HG02870 (cell line): ENCODE results near the gene MYL6.
"Not testable (repeated sequence)": the region's sequence is repeated elsewhere in the genome, so short reads cannot be mapped to it uniquely, and the experiment has no call there.

Source experiments
- ATAC-seq: cut with Tn5 transposase; IDR thresholded peaks from one replicate; pipeline ENCODE4 v1.9.1; 2021; ENCODE audit warnings: mild to moderate bottlenecking, moderate library complexity; ENCODE audit not compliant: unreplicated experiment

Gene MYL6

DNA sequence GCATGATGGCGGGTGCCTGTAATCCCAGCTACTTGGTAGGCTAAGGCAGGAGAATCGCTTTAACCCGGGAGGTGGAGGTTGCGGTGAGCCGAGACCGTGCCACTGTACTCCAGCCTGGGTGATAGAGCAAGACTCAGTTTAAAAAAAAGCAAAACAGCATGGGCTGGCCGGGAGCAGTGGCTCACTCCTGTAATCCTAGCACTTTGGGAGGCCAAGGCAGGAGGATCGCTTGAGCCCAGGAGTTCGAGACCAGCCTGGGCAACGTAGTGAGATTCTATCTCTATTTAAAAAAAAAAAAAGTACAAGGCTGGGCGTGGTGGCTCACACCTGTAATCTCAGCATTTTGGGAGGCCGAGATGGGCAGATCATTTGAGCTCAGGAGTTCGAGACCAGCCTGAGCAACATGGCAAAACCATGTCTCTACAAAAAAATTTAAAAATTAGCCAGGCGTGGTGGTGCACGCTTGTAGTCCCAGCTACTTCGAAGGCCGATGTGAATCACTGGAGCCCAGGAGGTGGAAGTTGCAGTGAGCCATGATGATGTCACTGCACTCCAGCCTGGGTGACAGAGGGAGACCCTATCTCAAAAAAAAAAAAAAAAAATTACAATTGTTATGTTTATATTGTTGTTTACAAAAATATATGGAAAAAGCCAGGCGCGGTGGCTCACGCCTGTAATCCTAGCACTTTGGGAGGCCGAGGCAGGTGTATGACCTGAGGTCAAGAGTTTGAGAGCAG is 1.5 kb upstream of the MYL6 start:
- ATAC-seq, result not testable (repeated sequence)

DNA sequence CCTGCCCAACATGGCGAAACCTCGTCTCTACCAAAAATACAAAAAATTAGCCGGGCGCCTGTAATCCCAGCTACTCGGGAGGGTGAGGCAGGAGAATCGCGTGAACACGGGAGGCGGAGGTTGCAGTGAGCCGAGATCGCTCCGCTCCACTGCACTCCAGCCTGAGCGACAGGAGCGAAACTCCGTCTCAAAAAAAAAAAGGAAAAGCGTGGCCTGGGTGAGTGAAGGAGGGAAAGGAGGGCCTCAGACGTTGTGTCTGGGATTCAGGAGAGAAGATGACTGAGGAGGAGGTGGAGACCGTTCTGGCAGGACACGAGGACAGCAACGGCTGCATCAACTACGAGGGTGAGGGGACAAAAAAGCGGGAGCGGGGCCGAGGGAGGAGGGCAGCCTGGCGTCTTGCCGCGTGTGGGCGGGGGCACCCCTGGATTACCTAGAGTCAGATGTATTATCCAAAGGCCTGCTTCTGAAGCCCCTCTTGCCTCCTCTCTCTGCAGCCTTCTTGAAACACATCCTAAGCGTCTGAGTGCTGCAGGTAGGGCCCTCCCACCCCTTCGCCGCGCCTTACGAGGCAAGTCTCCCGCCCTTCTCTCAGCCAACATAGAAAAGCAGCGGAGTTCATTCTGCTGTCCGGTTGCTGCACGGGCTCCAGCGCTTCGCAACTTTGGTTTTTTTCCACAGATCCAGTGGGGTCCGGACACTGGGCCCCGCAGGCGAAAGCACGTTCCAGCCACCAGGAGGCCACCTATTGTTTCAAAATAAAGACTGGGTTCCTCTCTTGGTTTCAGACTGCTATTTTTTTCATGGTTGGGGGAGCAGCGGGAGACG is 744 bp upstream of the MYL6 start:
- no peak for ATAC-seq

DNA sequence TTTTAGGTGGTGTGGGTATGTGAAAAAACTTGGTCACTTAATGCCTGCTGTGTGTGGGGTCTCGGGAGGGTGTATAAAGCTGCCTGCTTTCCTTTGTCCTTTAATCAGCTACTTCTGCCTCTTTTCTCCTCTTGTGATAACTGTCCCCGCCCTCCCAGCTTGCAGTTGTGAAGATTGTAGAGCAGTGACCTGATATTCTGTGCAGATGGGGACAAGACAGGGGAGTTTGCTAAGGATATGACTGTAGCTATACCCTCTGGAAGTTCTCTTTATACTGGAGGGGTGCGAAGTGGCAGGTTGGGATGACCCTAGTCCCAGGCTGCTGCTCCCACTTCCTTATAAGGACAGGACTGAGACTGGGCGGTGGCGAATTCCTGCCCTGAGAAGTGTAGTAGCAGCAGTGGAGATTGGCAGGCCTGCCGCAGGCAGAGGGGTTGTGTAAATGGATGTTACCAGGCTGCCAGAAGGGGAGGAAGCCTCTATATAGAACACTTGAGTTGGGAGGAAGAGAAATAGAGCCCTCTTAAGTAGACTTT is 835 bp downstream of the MYL6 start:
- ATAC-seq, result no peak

DNA sequence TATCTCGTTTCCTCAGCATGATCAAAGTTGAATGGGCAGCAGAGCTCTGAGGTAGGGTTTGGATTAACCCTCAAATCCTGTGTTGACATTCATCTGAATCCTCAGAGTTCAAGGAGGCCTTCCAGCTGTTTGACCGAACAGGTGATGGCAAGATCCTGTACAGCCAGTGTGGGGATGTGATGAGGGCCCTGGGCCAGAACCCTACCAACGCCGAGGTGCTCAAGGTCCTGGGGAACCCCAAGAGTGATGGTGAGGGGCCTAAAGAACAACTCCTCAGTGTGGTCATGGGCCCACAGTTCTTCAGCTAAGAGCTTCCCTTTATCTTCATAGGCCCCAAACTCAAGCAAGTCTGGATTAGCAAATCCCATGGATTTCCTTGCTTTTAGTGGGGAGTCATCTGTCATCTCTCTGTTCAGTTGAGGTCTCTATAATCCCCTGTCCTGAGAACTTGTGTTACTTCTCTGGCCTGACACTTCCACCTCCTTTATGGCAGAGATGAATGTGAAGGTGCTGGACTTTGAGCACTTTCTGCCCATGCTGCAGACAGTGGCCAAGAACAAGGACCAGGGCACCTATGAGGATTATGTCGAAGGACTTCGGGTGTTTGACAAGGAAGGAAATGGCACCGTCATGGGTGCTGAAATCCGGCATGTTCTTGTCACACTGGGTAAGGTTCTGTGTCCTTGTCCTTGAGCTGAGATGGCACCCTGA is 1.5 kb downstream of the MYL6 start:
- no peak for ATAC-seq

DNA sequence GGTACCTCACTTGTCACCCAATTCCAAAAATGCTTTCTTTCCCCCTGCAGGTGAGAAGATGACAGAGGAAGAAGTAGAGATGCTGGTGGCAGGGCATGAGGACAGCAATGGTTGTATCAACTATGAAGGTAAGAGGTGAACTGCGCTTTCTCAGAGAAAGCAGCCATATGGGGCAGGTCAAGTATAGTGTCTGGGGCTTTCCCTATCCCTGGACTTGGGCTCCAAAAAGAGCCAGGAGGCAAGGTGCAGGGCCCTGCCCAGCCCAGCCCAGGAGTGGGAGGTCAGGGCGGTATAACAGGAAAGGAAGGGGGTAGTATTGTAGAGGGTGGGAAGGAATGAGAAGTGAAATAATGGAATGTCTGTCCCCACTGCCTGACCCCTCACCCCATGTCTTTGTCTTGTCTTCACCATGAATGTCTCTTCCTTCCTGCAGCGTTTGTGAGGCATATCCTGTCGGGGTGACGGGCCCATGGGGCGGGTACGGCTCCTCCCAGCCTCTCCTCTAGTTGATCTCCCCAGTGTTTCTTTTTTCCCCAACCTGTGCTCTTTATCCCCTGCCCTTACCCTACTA is 2.1 kb downstream of the MYL6 start:
- no peak for ATAC-seq

DNA sequence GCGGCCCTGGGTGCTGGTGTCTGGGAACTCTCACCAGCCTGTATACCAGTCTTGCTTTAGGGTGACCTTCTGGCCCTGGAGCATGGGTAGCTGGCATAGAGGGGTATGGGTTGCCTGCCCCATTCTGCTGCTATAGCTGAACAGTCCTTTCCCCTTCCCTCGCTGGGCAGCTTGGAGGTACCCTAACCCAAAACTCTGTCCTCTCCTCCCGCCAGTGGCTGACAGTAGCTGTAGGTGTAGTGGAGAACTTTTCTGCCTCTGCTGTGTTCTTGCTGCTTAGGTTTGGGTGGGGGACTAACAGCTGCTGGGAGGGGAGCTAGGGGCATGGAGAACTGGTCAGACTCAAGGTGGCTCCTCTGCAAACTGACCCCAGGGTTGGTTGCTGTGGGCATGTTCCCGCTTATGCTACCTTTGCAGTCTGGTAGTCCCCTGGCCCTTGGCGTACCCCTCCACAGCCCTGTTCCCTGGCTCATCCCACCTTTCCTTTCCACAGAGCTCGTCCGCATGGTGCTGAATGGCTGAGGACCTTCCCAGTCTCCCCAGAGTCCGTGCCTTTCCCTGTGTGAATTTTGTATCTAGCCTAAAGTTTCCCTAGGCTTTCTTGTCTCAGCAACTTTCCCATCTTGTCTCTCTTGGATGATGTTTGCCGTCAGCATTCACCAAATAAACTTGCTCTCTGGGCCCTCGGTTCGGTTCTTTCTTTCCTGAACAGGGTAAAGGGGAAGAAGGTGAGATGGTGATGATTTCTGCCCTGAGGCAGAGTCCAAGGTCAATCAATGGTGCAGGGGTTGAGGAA is 2.9 kb downstream of the MYL6 start:
- no peak for ATAC-seq

DNA sequence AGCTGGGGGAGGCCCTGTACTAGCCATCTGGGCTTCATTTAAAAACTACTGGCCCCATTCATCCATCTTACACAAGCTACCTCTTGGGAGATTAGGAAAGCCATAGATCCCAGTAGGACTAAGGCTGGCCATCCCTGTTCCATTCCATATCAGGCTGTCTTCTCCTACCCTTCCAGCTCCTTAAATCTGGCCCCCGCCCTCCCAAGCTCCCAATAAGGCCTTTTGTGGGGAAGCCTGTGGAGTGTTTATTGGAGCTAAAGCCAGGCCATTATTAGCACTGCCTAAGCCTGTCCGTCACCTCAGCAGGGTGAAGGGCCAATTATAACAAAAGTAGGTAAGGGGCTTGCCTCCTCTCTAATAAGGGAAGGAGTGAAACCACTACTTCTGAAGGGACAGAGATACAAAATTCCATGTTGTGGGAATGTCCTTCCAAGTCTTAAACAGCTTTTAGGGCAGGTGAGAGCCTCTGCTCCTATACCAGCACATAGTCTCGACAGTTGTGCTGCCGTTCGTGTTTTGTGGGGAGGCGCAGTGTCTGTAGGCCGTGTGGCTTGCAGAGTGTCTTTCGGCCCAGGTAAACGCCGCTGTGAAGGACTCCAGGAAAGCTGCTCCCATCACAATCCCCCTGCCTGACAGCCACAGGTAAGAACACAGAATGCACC is 3.7 kb downstream of the MYL6 start:
- ATAC-seq, result no peak

DNA sequence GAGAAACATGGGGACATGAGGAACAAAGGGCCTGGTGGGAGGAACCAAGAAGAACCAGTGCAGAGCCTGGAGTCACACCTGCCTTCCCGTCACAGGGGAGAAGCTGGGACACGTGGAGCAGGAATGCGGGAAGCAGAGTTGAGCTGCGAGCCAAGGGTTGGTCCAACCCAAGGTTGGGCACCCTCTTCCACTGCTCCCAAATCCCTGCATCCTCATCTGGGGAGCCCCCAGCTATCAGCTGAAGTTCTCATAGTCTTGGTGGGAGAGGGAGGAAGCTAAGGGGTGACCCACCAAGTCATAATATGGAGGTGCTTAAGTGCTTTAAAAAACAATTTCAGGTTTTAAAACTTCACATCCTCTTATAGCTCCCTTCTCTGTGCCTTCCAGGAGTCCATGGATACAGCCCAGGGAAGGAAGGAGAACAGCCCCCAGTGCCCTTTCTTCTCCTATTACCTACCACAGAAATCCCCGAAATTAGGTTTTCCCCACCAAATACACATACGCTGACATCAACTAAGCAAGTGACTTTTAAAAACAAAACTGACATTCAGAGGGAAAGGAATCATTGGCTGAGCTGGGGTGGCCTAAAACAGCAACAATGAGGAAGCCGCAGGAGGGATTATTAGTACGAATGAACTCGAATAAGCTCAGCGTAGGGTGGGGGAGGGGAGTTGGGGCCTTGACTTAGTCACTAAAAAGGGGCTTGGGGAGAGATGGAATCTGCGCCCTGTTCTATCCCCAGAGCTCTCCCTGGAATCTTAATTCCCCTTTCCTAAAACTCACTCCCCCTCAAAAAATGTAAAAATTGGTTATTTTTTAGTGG is 4.5 kb downstream of the MYL6 start:
- no peak for ATAC-seq

DNA sequence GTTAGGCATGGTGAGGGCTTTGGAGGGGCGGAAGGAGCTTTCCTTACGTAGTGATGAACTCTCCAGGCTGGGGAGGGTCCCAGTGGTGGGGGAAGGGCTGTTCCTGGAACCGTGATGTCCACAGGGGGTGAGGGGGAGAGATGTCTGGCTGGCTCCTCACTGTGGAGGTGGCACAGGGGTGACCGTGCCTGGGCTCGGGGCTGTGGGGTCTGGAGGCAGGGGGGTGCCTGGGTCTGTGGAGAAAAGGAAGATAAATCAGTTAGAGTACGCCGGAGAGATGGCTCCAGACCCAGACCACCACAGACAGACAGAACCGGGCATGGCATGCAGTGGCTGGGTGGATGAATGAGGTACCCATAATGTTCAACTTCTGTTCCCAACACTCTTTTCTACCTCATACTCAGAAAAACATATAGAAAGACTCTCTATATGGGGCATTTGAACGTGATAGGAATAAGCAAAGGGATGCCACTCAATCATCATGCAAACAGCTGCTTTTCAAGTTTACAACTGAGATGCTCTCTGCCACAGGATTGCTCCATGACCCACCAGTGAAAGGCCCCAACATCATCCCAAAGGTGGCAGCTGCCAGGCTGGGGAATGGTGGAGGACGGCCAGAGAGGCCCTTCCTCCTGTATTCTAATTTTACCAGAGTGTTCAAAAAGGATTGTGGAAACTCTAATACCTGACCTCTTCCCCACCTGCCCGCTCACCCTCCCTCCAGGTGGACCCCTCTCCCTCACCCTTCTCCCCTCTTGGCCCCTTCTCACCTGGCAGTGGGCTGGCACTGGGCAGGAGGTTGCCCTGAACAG is 5.6 kb downstream of the MYL6 start:
- no peak for ATAC-seq

DNA sequence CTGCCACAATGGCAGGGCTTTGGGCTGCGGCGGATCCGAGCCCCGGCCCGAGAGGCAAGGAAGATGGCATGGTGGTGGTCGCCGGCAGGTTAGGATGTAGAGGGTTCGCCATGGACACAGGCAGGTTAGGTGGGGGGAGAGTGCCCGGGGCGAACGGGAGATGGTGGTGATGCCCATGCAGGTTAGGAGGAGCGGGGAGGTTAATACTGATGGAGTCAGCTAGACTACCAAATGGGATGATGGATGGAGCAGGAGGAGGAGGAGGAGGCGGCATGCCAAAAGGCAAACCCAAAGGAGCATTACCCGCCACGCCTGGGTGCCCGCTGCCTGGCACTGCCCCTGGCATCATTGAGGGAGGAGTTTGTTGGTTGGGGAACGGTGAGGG is 6.2 kb downstream of the MYL6 start:
- ATAC-seq, result no peak

DNA sequence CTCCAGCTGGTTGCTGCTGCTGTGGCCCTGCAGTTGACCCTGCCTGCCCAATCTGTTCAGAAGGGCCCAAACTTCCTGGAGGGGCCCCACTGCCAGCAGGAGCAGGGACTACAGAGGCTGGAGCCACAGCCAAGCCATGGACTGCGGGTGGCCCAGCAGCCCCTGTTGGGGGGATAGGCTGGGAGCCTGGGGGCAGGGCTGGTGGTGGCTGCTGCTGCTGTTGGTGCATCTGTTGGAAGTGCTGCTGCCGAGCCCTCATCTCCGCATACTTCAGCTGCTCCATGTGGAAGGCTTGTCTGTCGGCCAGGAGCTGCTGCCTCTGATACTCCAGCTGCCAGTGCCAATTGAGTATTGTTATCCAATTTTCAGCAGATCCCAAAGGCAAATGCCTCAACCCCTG is 7.2 kb downstream of the MYL6 start:
- ATAC-seq, result no peak

DNA sequence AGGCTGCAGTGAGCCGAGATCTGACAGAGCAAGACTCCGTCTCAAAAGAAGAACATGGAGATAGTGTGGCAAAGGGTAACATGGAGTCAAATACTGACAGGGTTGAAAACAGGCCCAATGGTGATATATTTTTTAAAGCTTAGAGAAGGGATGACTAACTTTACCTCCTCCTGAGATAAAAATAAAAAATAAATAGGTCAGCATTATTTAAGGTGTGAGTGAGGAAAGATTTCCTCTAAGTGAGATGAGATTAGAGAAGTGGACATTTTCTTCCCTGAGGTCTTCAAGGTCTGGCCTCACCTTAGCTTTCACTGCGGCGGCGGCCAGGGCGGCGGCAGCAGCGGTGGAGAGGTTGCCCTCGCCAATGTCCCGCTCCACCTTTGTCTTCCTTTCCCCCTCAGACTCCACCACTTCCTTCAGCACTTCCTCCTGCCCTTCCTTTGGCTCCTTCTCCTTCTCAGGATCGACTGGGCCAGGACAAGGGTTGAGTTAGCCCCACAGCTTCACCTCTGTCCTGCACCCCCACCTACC is 11.1 kb downstream of the MYL6 start:
- no peak for ATAC-seq

DNA sequence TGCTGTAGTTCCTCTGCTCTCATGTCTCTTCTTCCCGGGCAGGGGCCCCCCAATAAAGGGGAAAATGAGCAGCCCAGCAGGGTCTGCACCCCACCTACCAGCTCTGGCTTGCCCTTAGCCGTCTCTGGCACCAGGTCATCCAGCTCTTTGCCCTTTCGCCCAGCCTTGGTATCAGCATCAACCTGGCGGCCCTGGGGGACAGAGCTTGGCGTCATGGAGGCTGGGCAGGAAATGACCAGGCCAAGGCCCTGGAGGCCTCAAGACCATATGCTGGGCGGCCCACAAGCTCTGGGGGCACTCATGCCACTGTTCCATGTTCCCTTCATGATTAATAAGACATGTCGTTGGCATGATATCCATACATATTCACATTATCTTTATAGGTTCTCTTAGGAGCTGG is 14.7 kb downstream of the MYL6 start:
- no peak for ATAC-seq

DNA sequence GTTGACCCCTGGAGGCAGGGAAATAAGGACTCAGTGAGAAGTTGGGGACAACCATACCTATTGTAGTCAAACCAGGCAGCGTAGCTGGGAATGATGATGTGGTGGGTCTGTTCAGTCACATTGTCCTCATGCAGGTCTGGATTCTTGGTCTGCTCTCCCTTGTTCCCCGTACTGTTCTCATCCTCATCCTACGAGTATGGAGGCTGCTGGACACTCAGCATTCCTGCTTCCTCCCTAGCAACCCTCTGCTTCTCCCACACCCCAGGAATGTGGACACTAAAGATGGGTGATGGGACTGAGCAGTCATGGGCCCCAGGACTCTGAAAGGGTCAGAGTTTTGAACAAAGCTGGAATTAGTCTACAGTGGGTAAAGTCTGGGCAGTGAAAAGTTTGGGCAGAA is 20.2 kb downstream of the MYL6 start:
- no peak for ATAC-seq

DNA sequence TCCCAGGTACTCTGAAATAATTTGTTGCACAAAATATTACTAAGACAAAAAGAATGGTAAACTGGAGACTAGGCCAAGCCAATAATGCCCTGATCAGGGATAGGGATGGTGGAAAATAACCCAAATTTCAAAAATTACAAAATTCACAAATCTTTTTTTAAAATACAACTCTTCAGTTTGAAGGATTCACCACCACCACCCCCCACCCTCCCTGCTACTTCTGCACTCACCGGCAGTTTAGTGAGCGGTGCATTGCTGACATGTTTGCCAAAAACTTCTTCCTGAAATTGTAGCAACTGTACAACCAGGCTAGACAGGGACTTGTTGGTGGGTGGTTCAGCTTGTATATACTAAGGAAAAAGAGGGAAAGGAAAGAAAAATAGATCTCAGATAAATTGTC is 28.8 kb downstream of the MYL6 start:
- no peak for ATAC-seq

DNA sequence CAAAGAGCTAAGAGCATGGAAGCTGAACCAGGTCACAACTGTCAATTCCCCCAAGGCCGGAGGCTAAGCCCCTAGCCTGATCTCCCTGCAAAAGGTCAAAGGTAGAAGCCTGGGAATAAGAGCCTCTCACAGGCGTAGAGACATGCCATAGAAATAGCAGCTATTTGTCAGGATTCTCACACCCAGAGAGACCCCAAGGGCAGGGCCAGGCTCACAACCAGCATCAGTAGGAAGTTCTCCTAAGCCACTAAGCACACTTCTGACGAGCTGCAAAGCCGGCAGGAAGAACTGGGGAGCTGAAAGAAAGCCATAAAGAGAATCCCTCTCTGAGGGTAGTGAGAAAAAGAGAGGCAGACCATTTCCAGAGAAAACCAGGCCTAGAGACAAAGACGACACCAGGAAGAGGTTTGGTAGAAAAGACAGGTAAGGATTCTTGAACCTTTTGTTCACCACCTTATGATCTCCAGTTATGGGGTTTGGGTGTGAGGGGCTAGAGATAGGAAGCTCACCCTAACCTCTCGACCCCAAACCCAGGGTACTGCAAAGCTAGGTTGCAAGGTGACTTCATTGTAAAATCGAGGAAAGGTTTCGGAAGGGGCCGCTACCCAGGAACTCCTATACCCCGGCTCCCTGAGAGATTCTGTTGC is 30.1 kb downstream of the MYL6 start:
- ATAC-seq, result no peak

DNA sequence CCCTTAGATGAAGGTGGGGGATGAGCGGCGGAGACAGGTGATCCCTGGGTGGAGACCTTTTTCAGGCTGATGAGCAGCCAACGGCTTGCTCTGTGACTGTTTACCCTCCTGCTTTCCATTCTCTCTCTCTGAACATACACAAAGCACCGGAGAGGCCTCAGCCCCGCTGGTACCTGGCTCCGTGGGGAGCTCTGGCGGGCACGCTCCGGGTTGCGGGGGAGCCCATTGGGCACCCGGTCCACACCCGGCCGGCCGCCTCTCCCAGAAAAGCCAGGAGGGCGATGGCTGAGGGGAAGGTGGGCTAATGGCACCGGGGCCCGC is 30.6 kb downstream of the MYL6 start:
- ATAC-seq, result no peak
